Activated T-cell treated with anti-CD3 and anti-CD28 coated beads for 4 hours (primary cell): ENCODE results near the gene RNF151.
A peak's percentile ranks its signal among the peaks of the same experiment; 100 is the strongest.
"Not testable (repeated sequence)": the region's sequence is repeated elsewhere in the genome, so short reads cannot be mapped to it uniquely, and the experiment has no call there.

Experiments used
- DNase-seq: peaks from one replicate; pipeline ENCODE4 v3.0.0-alpha.2; 2020

Gene RNF151

GRCh38 chr16:1939833-1940232 is 26.8 kb upstream of the RNF151 start:
- DNase-seq, result not testable (repeated sequence)

- DNase-seq, result no peak
These were observed 26.1 kb upstream of the RNF151 start for GRCh38 chr16:1940273-1941161.

- no peak for DNase-seq
These were observed 25.3 kb upstream of the RNF151 start for GRCh38 chr16:1941162-1942046.

GRCh38 chr16:1942047-1942809 is 24.4 kb upstream of the RNF151 start:
- no peak for DNase-seq

GRCh38 chr16:1942810-1943726 is 23.6 kb upstream of the RNF151 start, which contains the start of gene MSRB1:
MSRB1 (minus strand) TSS chr16:1943199; CDS start chr16:1943156, 43 bp downstream.
- DNase-seq, result peak; percentile 98

GRCh38 chr16:1944612-1945199 is 21.9 kb upstream of the RNF151 start:
- no peak for DNase-seq

- no peak for DNase-seq
These were observed 20.9 kb upstream of the RNF151 start for GRCh38 chr16:1945559-1946391.

- DNase-seq, result no peak
These were observed 19.9 kb upstream of the RNF151 start for GRCh38 chr16:1946495-1947368.

GRCh38 chr16:1947369-1947670 is 19.3 kb upstream of the RNF151 start:
- DNase-seq, result no peak

GRCh38 chr16:1949507-1949906 is 17.1 kb upstream of the RNF151 start:
- DNase-seq, result no peak

GRCh38 chr16:1950047-1950446 is 16.6 kb upstream of the RNF151 start:
- DNase-seq, result no peak

GRCh38 chr16:1950559-1950958 is 16.1 kb upstream of the RNF151 start:
- no peak for DNase-seq

- no peak for DNase-seq
These were observed 12.9 kb upstream of the RNF151 start for GRCh38 chr16:1953734-1954133.

- DNase-seq, result not testable (repeated sequence)
These were observed 9.1 kb upstream of the RNF151 start for GRCh38 chr16:1957434-1958142.

- DNase-seq, result not testable (repeated sequence)
These were observed 8.5 kb upstream of the RNF151 start for GRCh38 chr16:1958143-1958491.

- no peak for DNase-seq
These were observed 7.9 kb upstream of the RNF151 start for GRCh38 chr16:1958715-1959268.

GRCh38 chr16:1959269-1960039 is 7.2 kb upstream of the RNF151 start, which contains the start of gene NDUFB10:
NDUFB10 (plus strand) TSS chr16:1959538; CDS start chr16:1959625, 87 bp downstream.
- peak; percentile 86 for DNase-seq
